H1 (cell line): Measurements from ENCODE around the gene CD164L2.

Source experiments
- ATF3 ChIP-seq: IDR thresholded peaks from 2 replicates; pipeline ENCODE4 v1.6.1; 2011; ENCODE audit warnings: low read depth, mild to moderate bottlenecking, low read length; ENCODE audit not compliant: insufficient read depth
- BACH1 ChIP-seq: IDR thresholded peaks from 2 replicates; pipeline ENCODE4 v1.6.1; 2012; ENCODE audit warnings: low read length, improper control_type of control experiment
- EP300 ChIP-seq, 2 experiments: IDR thresholded peaks; 1 replicate in 1 of 2; 2 replicates in 1 of 2; pipeline ENCODE4 v1.6.1; 2011 to 2012; ENCODE audit warnings: low read depth in 2 of 2, low read length in 2 of 2, mild to moderate bottlenecking in 2 of 2, borderline replicate concordance in 1 of 2, inconsistent platforms in 1 of 2, moderate library complexity in 1 of 2
- GTF2F1 ChIP-seq: IDR thresholded peaks from 2 replicates; pipeline ENCODE4 v1.6.1; 2012; ENCODE audit warnings: low read depth, low read length, improper control_type of control experiment, borderline replicate concordance
- POLR2A ChIP-seq, 2 experiments: IDR thresholded peaks; 1 replicate in 1 of 2; 2 replicates in 1 of 2; pipeline ENCODE4 v1.6.1; 2011; ENCODE audit warnings: low read depth in 2 of 2, low read length in 2 of 2, mild to moderate bottlenecking in 2 of 2; ENCODE audit errors: control extremely low read depth in 1 of 2
- POLR2AphosphoS5 ChIP-seq: IDR thresholded peaks from 2 replicates; pipeline ENCODE4 v1.6.1; 2011; ENCODE audit warnings: low read depth, low read length
- SP4 ChIP-seq: IDR thresholded peaks from 2 replicates; pipeline ENCODE4 v1.6.1; 2012; ENCODE audit warnings: low read length, inconsistent platforms
- TF ChIP-seq, protein P1 (sequence below): IDR thresholded peaks from 2 replicates; pipeline ENCODE4 v1.6.1; 2012; ENCODE audit warnings: low read length, inconsistent platforms
- TF ChIP-seq, protein P2 (sequence below), 3 experiments: IDR thresholded peaks; 1 replicate in 2 of 3; 2 replicates in 1 of 3; pipeline versions ENCODE4 v1.5.1 to v1.6.1; 2011; ENCODE audit warnings: low read length in 3 of 3, mild to moderate bottlenecking in 3 of 3, inconsistent platforms in 2 of 3, low read depth in 1 of 3, moderate library complexity in 1 of 3; ENCODE audit not compliant: insufficient read depth in 1 of 3; ENCODE audit errors: control extremely low read depth in 1 of 3

DNA sequence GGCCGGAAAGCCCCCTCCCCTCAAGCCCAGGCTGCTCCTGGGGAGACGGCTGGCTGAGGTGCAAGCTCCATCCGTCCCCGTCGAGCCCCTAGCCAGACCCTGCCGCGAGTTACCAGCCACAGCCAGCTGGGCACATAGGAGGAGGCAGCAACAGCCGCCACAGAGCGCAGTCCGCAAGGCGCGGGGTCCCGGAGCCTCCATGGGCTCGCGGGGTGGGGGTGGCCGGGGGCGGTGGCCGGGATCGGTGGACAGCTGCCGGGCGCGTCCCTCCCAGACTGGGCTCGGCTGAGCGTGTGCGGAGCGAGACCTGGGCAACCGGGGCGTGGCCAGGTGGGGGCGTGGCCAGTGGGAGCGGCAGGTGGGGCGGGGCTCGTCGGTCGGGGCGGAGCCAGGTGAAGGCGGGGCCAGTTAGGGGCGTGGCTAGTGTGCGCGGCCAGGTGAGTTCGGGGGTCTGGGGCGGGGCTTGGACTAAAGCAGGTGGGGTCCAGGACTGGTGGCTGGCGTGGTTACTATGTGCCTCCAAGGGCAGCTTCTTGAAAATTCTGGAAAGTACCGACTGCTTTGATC lies at the start of gene CD164L2:
- no peak for TF ChIP-seq EP300 (IDR thresholded peaks at IDR 0.05; ENCODE audit: borderline replicate concordance in 1 of 2, low read depth in 2 of 2, low read length in 2 of 2)
- TF ChIP-seq POLR2A (IDR thresholded peaks at IDR 0.05; ENCODE audit: control extremely low read depth in 1 of 2, low read depth in 2 of 2, low read length in 2 of 2) = peak in 1 of 2 experiments; percentile 54; a peak in 1 of 3 replicates
- TF ChIP-seq ATF3 = no peak
- TF ChIP-seq, protein P1, sequence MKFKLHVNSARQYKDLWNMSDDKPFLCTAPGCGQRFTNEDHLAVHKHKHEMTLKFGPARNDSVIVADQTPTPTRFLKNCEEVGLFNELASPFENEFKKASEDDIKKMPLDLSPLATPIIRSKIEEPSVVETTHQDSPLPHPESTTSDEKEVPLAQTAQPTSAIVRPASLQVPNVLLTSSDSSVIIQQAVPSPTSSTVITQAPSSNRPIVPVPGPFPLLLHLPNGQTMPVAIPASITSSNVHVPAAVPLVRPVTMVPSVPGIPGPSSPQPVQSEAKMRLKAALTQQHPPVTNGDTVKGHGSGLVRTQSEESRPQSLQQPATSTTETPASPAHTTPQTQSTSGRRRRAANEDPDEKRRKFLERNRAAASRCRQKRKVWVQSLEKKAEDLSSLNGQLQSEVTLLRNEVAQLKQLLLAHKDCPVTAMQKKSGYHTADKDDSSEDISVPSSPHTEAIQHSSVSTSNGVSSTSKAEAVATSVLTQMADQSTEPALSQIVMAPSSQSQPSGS = no peak
- TF ChIP-seq, protein P2, sequence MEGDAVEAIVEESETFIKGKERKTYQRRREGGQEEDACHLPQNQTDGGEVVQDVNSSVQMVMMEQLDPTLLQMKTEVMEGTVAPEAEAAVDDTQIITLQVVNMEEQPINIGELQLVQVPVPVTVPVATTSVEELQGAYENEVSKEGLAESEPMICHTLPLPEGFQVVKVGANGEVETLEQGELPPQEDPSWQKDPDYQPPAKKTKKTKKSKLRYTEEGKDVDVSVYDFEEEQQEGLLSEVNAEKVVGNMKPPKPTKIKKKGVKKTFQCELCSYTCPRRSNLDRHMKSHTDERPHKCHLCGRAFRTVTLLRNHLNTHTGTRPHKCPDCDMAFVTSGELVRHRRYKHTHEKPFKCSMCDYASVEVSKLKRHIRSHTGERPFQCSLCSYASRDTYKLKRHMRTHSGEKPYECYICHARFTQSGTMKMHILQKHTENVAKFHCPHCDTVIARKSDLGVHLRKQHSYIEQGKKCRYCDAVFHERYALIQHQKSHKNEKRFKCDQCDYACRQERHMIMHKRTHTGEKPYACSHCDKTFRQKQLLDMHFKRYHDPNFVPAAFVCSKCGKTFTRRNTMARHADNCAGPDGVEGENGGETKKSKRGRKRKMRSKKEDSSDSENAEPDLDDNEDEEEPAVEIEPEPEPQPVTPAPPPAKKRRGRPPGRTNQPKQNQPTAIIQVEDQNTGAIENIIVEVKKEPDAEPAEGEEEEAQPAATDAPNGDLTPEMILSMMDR (IDR thresholded peaks at IDR 0.05; ENCODE audit: control extremely low read depth in 1 of 3, insufficient read depth in 1 of 3, low read depth in 1 of 3, low read length in 3 of 3) = no peak
- TF ChIP-seq GTF2F1 = no peak
- peak; percentile 53; the same call in 1 of the 2 replicates for TF ChIP-seq POLR2AphosphoS5
- no peak for TF ChIP-seq BACH1
- TF ChIP-seq SP4 = no peak
